GM21723 (cell line): ENCODE data around the gene FAM117B.
"Not testable (repeated sequence)": the region's sequence is repeated elsewhere in the genome, so short reads cannot be mapped to it uniquely, and the experiment has no call there.

ENCODE experiments used
- ATAC-seq: cut with Tn5 transposase; IDR thresholded peaks from one replicate; pipeline ENCODE4 v1.9.1; 2021; ENCODE audit warnings: mild to moderate bottlenecking, moderate library complexity; ENCODE audit not compliant: unreplicated experiment

Gene FAM117B

GRCh38 chr2:202807431-202808138 lies 172.8 kb downstream of the FAM117B start:
- ATAC-seq, result not testable (repeated sequence)

DNA sequence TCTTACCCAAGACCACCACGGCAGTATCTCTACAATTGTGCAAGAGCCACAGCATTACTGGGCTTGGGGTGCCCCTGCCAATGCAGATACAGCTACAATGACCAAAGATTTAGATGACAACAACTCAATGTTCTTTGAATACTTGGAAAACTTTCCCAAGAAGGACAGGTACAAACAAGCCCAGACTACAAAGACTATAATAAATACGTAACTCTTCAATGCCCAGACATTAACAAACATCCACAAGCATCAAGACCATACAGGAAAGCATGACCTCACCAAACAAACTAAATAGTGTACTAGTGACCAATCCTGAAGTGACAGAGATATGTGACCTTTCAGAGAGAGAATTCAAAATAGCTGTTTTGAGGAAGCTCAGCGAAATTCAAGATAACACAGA lies 174.0 kb downstream of the FAM117B start:
- ATAC-seq, result no peak

DNA sequence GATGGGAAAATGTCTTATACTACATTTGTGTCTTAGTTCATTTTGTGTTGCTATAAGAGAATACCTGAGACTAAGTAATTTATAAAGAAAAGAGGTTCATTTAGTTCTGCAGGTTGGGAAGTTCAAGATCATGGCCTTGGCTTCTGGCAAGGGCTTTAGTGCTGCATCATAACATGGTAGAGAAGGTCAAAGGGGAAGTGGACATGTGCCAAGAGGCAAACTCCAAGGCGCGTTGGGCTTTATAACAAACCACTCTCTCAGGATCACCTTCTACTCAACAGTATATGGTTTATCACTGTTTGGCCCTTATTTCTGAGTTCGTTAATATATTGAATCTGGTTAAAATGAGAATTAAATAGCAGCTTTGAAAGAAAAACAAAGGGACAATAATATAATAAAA lies 178.6 kb downstream of the FAM117B start:
- no peak for ATAC-seq

- no peak for ATAC-seq
These were observed 179.5 kb downstream of the FAM117B start for GRCh38 chr2:202814226-202814625.

DNA sequence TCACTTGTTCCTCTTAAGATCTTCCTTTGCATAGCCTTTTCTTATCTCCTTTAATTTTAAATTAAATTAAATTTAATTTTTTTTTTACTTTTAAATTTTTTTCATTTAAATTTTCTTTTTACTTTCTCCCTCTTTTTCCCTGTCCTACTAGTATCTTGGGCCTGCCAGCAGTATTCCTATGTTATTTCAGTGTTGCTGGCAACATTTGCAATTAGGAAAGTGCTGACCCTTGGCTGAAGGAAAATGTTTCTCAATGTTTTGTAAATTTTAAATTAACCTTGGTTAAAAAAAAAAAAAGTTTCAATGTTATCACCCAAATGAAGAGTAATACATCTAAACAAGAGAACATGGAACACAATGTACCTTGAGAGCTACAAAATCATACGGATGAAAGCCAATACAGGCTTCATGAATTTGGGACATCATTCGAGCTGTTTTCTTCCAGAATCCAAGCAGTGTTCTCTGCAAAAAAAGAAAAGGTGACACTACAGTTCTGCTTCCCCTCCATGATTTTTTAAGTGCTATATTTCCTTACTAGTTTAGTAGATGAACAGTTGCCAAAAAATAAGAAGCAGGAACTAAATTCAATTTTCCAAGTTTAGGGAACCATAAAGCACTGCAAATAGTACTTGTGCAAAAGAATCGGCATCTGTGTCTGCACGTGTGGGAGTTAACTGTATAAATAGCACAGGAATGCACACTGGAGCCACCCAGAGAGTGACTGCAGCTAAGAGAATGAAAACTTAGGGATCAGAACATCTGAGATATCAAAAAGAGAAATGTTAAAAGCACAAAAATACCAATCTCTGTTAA lies 181.0 kb downstream of the FAM117B start:
- no peak for ATAC-seq

GRCh38 chr2:202817771-202818170 lies 183.0 kb downstream of the FAM117B start:
- no peak for ATAC-seq

DNA sequence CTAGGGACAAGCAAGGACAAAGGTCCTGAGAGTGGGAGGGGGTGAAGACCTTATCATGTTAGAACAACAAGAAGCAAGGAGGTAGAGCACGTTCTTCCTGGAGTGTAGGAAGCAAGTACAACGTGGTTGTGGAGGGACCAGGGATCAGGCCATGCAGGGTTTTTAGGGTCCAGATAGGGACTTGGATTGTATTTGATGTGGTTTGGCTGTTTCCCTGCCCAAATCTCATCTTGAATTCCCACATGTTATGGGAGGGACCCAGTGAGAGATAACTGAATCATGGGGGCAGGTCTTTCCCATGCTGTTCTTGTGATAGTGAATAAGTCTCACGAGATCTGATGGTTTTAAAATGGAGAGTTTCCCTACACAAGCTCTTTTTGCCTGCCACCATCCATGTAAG lies 183.6 kb downstream of the FAM117B start:
- no peak for ATAC-seq
